Measurements from ENCODE around the gene KLRG1. TPM values are rescaled to one million over a fixed set of nuclear protein-coding genes. Genes with fewer than 3 reads are reported as not detected.

Gene KLRG1
- polyA plus RNA-seq (ENCODE audit: insufficient read length): 3.1 TPM
- long read RNA-seq, donor 1, partial matches to known transcripts: 0 of 1 reads
- long read RNA-seq, donor 1, other reads (novel, unspliced or antisense): 0 of 1 reads
- long read RNA-seq, donor 2: 0 reads
- long read RNA-seq, donor 3: 0 reads
- long read RNA-seq, donor 4: 0 reads
- long read RNA-seq, donor 5, partial matches to known transcripts: 0 of 2 reads
- long read RNA-seq, donor 5, other reads (novel, unspliced or antisense): 0 of 2 reads
- long read RNA-seq, donor 6, partial matches to known transcripts: 0 of 1 reads
- long read RNA-seq, donor 6, other reads (novel, unspliced or antisense): 0 of 1 reads
- long read RNA-seq, donor 7, partial matches to known transcripts: 0 of 3 reads
- long read RNA-seq, donor 7, other reads (novel, unspliced or antisense): 0 of 3 reads
- long read RNA-seq, donor 8, partial matches to known transcripts: 0 of 2 reads
- long read RNA-seq, donor 8, other reads (novel, unspliced or antisense): 0 of 2 reads

GRCh38 chr12:8989413-8989812 is at the start of gene KLRG1:
TSS of gene KLRG1 (plus strand) at chr12:8989546. CDS start at chr12:8989636, 90 bp downstream.
- no peak for DNase-seq

GRCh38 chr12:8941691-8942478 is 47.5 kb upstream of the KLRG1 start:
- DNase-seq: no peak

DNA sequence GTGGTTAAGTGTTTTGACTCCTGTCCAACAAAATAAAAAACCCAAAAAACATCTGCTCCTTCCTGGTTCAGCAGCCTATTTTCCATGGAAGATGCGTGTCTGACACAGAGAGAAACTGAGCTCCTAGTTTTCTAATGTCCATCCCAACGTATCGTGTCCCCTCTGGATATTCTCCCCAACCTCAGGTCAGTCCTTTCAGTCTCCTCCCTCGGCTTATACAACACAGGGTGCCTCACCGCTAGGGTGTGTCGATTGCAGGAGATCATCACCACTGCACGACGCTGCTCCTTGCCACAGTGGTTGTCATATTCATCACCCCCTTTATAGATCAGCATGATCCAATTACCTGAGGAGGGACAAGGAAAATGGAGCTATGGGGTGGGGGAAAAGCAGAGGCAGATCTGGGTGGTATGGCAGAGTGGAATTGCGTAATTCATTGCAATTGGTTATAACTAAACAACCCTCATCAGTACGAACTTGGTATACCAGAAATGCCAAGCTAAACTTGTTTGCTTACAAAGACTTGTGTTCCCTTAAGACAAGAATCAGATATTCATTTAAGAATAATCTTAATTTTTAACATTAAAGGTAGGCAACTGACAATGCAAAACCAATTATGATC is 45.7 kb upstream of the KLRG1 start:
- no peak for DNase-seq

- DNase-seq: no peak
Measured at GRCh38 chr12:8946733-8947132, 42.6 kb upstream of the KLRG1 start.

GRCh38 chr12:8947737-8948136 is 41.6 kb upstream of the KLRG1 start:
- DNase-seq: no peak

GRCh38 chr12:8948701-8949341 is 40.5 kb upstream of the KLRG1 start:
- peak; percentile 11 for DNase-seq

GRCh38 chr12:8949342-8950220 is 39.8 kb upstream of the KLRG1 start, which contains the start of gene M6PR:
TSS of gene M6PR (minus strand) at chr12:8949645. CDS start at chr12:8946404, 3,241 bp downstream.
- DNase-seq: peak; percentile 95

GRCh38 chr12:8950221-8950527 is 39.2 kb upstream of the KLRG1 start:
- DNase-seq: no peak

DNA sequence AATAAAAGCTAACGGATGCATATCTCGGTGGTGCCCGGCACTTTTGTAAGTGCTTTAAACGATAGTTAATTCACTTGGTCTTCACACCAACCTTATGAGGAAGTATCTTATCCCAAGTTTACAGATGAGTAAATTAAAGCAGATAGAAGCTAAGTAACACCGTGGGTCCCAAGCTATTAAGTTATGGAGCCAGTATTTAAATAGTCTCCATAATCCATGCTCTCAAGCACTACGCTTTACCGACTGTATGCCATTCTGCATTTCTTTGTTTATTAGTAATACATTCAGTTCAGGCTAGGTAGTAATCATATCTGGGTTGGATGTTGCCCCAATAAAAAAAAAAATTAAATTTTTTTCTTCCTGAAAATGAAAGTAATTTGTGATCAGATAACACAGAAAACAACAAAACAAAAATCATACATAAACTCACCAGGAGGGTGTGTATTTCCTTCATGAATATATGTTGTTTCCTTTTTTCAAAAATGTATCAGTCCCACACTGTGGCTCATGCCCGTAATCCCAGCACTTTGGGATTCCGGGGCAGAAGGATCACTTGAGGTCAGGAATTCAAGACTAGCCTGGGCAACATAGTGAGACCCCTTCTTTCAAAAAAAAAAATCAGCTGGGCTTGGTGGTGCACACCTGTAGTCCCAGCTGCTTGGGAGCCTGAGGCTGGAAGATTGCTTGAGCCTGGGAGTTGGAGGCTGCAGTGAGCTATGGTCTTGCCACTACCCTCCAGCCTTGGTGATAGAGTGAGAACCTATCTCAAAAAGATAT is 38.5 kb upstream of the KLRG1 start:
- DNase-seq: no peak

- no peak for DNase-seq
Measured at GRCh38 chr12:8951744-8952143, 37.6 kb upstream of the KLRG1 start.

DNA sequence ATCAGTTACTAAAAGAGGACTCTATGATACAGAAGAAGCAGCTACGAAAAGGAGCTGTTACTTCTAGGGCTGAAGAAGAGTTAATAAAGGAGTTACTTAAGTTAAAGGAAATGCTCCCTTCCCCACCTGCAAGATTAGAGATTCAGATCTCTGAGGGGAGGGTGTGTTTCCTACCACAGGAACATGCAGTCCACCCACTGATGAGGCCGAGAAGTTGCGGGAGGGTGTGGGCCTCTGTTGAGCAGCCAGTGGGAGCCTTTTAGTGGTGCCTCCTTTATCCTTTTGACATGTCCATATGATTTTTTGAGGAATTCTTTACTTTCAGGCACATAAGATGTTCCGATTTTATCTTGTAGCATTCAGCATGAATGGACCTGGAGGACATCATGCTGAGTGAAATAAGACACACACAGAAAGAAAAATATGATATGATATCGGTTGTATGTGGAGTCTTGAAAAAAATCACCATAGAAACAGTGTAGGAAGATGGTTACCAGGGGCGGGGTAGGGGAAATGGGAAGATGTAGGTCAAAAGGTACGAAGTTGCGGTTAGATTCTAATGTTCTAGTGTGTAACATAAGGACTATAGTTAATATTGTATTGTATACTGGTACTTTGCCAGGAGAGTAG is 35.5 kb upstream of the KLRG1 start:
- no peak for DNase-seq

- no peak for DNase-seq
Measured at GRCh38 chr12:8956073-8956472, 33.3 kb upstream of the KLRG1 start.

- no peak for DNase-seq
Measured at GRCh38 chr12:8956772-8957171, 32.6 kb upstream of the KLRG1 start.

DNA sequence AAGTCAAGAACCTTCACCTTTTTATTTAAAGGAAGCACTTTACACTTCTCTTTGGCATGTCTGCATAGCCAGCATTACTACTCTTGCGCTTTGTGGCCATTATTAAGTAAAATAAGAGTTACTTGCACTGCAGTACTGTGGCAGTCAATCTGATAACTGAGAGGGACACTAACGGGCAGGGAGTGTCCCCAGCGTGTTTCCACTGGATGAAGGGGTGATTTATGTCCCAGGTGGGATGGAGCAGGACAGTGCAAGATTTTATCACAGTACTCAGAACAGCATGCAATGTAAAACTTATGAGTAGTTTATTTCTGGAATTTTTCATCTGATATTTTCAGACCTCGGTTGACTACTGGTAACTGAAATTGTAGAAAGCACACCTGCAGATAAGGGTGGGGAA is 31.8 kb upstream of the KLRG1 start:
- DNase-seq: no peak

GRCh38 chr12:8958066-8958465 is 31.3 kb upstream of the KLRG1 start:
- no peak for DNase-seq

GRCh38 chr12:8960176-8960575 is 29.2 kb upstream of the KLRG1 start:
- no peak for DNase-seq

DNA sequence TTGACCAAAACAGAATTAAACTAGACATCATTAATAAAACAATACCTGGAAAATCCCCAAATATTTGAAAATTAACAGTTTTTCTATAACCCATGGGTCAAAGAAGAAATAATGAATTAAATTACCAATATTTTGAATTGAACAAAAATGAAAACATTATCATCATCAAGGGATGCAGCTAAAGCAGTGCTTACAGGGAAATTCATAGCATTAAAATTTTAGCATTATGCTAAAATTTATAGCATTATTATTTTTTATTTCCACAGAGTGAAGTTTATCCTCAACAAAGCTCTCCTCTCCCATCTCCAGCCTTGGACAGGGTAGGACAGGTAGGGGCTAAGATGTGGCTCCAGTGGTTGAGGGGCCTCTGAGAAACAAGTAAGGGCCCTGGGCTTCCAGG is 20.6 kb upstream of the KLRG1 start:
- DNase-seq: no peak

DNA sequence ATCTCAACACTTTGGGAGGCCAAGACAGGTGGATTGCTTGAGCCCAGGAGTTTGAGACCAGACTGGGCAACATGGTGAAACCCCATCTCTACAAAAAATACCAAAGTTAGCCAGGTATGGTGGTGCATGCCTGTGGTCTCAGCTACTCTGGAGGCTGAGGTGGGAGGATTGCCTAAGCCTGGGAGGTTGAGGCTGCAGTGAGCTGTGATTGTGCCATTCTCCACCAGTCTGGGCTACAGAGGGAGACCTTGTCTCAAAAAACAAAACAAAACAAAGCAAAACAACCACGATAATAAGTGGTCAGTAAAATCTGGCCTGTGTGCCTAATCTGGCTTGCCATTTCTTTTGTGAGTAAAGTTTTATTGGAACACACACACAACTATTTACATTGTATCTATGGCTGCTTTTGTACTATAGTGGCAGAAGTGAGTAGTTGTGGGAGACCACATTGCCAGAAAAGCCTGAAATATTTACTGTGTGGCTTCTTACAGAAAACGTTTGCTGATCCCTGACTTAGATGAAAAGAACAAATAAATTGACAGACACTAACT is 19.4 kb upstream of the KLRG1 start:
- no peak for DNase-seq

GRCh38 chr12:8970432-8970831 is 18.9 kb upstream of the KLRG1 start:
- DNase-seq: no peak

- DNase-seq: no peak
Measured at GRCh38 chr12:8980137-8980536, 9.2 kb upstream of the KLRG1 start.

Data from left kidney (tissue), 8 donors.